Measurements from ENCODE around the gene DECR2.
"Not testable (repeated sequence)": the region's sequence is repeated elsewhere in the genome, so short reads cannot be mapped to it uniquely, and the experiment has no call there.

DECR2 gene

GRCh38 chr16:361341-361871 is 40.3 kb upstream of the DECR2 start:
- Histone ChIP-seq H3K4me1 (ENCODE audit: control insufficient read depth, insufficient read depth, low read length) (peaks cover 13% of the 10 kb centered on the region), H3K36me3 (ENCODE audit: control insufficient read depth, insufficient read depth, low read length) (no peaks in the 10 kb centered on the region), H3K27me3 (ENCODE audit: control insufficient read depth, insufficient read depth, low read length) (peaks cover 24% of the 10 kb centered on the region), H3K4me3 (ENCODE audit: low read length) (no peak overlapping the region), H3K9me3 (ENCODE audit: control insufficient read depth, low read length) (no peaks in the 10 kb centered on the region), H3K9ac (ENCODE audit: low read length) (no peak overlapping the region)

- H3K9ac ChIP-seq (ENCODE audit: low read length), result no peak overlapping the region
- peaks cover 24% of the 10 kb centered on the region for H3K27me3 ChIP-seq (ENCODE audit: control insufficient read depth, insufficient read depth, low read length)
- no peak overlapping the region for H3K4me3 ChIP-seq (ENCODE audit: low read length)
- H3K9me3 ChIP-seq (ENCODE audit: control insufficient read depth, low read length), result no peaks in the 10 kb centered on the region
- H3K4me1 ChIP-seq (ENCODE audit: control insufficient read depth, insufficient read depth, low read length), result peaks cover 13% of the 10 kb centered on the region
- H3K36me3 ChIP-seq (ENCODE audit: control insufficient read depth, insufficient read depth, low read length), result no peaks in the 10 kb centered on the region
These were observed 39.6 kb upstream of the DECR2 start for GRCh38 chr16:361872-362701.

GRCh38 chr16:362702-362999 is 39.0 kb upstream of the DECR2 start:
- H3K9me3 ChIP-seq (ENCODE audit: control insufficient read depth, low read length); H3K36me3 ChIP-seq (ENCODE audit: control insufficient read depth, insufficient read depth, low read length); H3K9ac ChIP-seq (ENCODE audit: low read length); H3K4me3 ChIP-seq (ENCODE audit: low read length): not testable (repeated sequence)
- H3K4me1 ChIP-seq (ENCODE audit: control insufficient read depth, insufficient read depth, low read length), result peaks cover 13% of the 10 kb centered on the region
- H3K27me3 ChIP-seq (ENCODE audit: control insufficient read depth, insufficient read depth, low read length), result peaks cover 24% of the 10 kb centered on the region

- H3K4me3 ChIP-seq (ENCODE audit: low read length), result no peak overlapping the region
- no peak overlapping the region for H3K9ac ChIP-seq (ENCODE audit: low read length)
- no peaks in the 10 kb centered on the region for H3K9me3 ChIP-seq (ENCODE audit: control insufficient read depth, low read length)
- peaks cover 24% of the 10 kb centered on the region for H3K27me3 ChIP-seq (ENCODE audit: control insufficient read depth, insufficient read depth, low read length)
- peaks cover 13% of the 10 kb centered on the region for H3K4me1 ChIP-seq (ENCODE audit: control insufficient read depth, insufficient read depth, low read length)
- no peaks in the 10 kb centered on the region for H3K36me3 ChIP-seq (ENCODE audit: control insufficient read depth, insufficient read depth, low read length)
These were observed 38.4 kb upstream of the DECR2 start for GRCh38 chr16:363110-363765.

GRCh38 chr16:363766-364490 is 37.8 kb upstream of the DECR2 start:
- Histone ChIP-seq H3K4me3 (ENCODE audit: low read length) (no peak overlapping the region), H3K9me3 (ENCODE audit: control insufficient read depth, low read length) (no peaks in the 10 kb centered on the region), H3K27me3 (ENCODE audit: control insufficient read depth, insufficient read depth, low read length) (peaks cover 24% of the 10 kb centered on the region), H3K36me3 (ENCODE audit: control insufficient read depth, insufficient read depth, low read length) (peaks cover 7% of the 10 kb centered on the region), H3K4me1 (ENCODE audit: control insufficient read depth, insufficient read depth, low read length) (peaks cover 13% of the 10 kb centered on the region), H3K9ac (ENCODE audit: low read length) (no peak overlapping the region)

- peaks cover 20% of the 10 kb centered on the region for H3K4me1 ChIP-seq (ENCODE audit: control insufficient read depth, insufficient read depth, low read length)
- no peaks in the 10 kb centered on the region for H3K9me3 ChIP-seq (ENCODE audit: control insufficient read depth, low read length)
- peaks cover 24% of the 10 kb centered on the region for H3K27me3 ChIP-seq (ENCODE audit: control insufficient read depth, insufficient read depth, low read length)
- H3K36me3 ChIP-seq (ENCODE audit: control insufficient read depth, insufficient read depth, low read length), result peaks cover 11% of the 10 kb centered on the region
- H3K4me3 ChIP-seq (ENCODE audit: low read length), result no peak overlapping the region
- no peak overlapping the region for H3K9ac ChIP-seq (ENCODE audit: low read length)
These were observed 36.8 kb upstream of the DECR2 start for GRCh38 chr16:364595-365491.

- peaks cover 11% of the 10 kb centered on the region for H3K36me3 ChIP-seq (ENCODE audit: control insufficient read depth, insufficient read depth, low read length)
- no peaks in the 10 kb centered on the region for H3K9me3 ChIP-seq (ENCODE audit: control insufficient read depth, low read length)
- no peak overlapping the region for H3K9ac ChIP-seq (ENCODE audit: low read length)
- no peak overlapping the region for H3K4me3 ChIP-seq (ENCODE audit: low read length)
- H3K4me1 ChIP-seq (ENCODE audit: control insufficient read depth, insufficient read depth, low read length), result peaks cover 31% of the 10 kb centered on the region
- H3K27me3 ChIP-seq (ENCODE audit: control insufficient read depth, insufficient read depth, low read length), result peaks cover 24% of the 10 kb centered on the region
These were observed 35.2 kb upstream of the DECR2 start for GRCh38 chr16:366476-366875.

GRCh38 chr16:367333-367903 is 34.3 kb upstream of the DECR2 start:
- Histone ChIP-seq H3K9me3 (ENCODE audit: control insufficient read depth, low read length) (no peaks in the 10 kb centered on the region), H3K4me3 (ENCODE audit: low read length) (no peak overlapping the region), H3K4me1 (ENCODE audit: control insufficient read depth, insufficient read depth, low read length) (peaks cover 26% of the 10 kb centered on the region), H3K27me3 (ENCODE audit: control insufficient read depth, insufficient read depth, low read length) (peaks cover 18% of the 10 kb centered on the region), H3K9ac (ENCODE audit: low read length) (no peak overlapping the region), H3K36me3 (ENCODE audit: control insufficient read depth, insufficient read depth, low read length) (peaks cover 11% of the 10 kb centered on the region)

GRCh38 chr16:368388-369158 is 33.1 kb upstream of the DECR2 start:
- Histone ChIP-seq H3K9ac (ENCODE audit: low read length) (no peak overlapping the region), H3K36me3 (ENCODE audit: control insufficient read depth, insufficient read depth, low read length) (peaks cover 11% of the 10 kb centered on the region), H3K9me3 (ENCODE audit: control insufficient read depth, low read length) (no peaks in the 10 kb centered on the region), H3K4me3 (ENCODE audit: low read length) (no peak overlapping the region), H3K4me1 (ENCODE audit: control insufficient read depth, insufficient read depth, low read length) (peaks cover 25% of the 10 kb centered on the region), H3K27me3 (ENCODE audit: control insufficient read depth, insufficient read depth, low read length) (peaks cover 11% of the 10 kb centered on the region)

- no peak overlapping the region for H3K4me3 ChIP-seq (ENCODE audit: low read length)
- peaks cover 11% of the 10 kb centered on the region for H3K36me3 ChIP-seq (ENCODE audit: control insufficient read depth, insufficient read depth, low read length)
- H3K4me1 ChIP-seq (ENCODE audit: control insufficient read depth, insufficient read depth, low read length), result peaks cover 23% of the 10 kb centered on the region
- H3K9me3 ChIP-seq (ENCODE audit: control insufficient read depth, low read length), result no peaks in the 10 kb centered on the region
- H3K9ac ChIP-seq (ENCODE audit: low read length), result no peak overlapping the region
- H3K27me3 ChIP-seq (ENCODE audit: control insufficient read depth, insufficient read depth, low read length), result peaks cover 6% of the 10 kb centered on the region
These were observed 32.3 kb upstream of the DECR2 start for GRCh38 chr16:369275-369865.

All from mucosa of stomach (tissue), 1 donor.